GM18519 (cell line): ENCODE data around the gene CORO2B.

Source experiments
- ATAC-seq: cut with Tn5 transposase; IDR thresholded peaks from one replicate; pipeline ENCODE4 v1.9.1; 2021; ENCODE audit warnings: mild to moderate bottlenecking, moderate library complexity; ENCODE audit not compliant: unreplicated experiment, low FRiP score

Gene CORO2B, protein sequence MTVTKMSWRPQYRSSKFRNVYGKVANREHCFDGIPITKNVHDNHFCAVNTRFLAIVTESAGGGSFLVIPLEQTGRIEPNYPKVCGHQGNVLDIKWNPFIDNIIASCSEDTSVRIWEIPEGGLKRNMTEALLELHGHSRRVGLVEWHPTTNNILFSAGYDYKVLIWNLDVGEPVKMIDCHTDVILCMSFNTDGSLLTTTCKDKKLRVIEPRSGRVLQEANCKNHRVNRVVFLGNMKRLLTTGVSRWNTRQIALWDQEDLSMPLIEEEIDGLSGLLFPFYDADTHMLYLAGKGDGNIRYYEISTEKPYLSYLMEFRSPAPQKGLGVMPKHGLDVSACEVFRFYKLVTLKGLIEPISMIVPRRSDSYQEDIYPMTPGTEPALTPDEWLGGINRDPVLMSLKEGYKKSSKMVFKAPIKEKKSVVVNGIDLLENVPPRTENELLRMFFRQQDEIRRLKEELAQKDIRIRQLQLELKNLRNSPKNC

DNA sequence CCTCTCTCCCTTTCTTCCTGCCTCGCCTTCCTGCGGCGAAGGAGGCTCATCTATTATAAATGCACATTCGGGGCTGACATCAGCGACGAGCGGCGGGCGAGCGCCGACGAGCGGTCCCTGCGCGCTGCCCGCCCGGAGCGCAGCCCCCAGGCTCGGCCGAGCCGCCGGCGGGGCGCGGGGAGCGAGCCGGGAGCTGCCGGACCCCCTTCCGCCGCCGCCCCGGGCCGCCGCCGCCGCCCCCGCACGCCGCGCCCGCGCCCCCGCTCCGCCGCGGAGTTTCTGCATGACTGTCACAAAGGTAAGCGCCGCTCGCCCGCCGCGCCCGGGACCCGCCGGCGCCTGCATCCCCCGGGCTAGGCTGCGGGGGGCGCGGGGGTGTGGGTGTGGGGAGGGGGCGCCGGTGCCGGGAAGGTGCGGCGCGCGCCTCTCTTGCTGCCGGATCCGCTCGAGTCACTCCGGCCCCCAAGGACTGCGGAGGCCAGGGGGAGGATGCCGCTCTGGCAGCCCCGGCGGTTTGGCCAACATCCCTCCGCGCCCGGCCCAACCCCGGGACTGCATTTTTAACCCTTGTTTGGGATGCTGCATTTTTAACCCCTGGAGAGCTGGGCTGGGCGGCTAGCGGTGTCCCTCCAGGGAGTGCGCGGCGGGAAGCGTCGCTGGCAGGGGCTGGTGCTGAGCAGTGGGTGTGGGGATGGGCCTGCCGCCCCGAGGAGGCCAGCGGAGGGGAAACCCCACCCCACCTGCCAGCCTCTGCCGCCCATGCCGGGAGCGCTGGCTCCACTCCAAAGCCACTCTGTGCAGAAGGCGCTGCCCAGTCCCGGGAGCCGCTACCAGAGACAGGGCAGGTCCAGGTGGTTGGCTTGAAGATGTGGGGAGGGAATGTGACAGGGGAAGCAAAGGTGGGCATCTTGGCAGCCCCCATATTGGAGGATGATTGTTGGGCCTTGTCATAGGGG lies at the start of gene CORO2B:
Gene CORO2B, plus strand, starts transcription at position 14 of the 956 bp plus-strand sequence. Its CDS starts 270 bp downstream, at position 284.
- ATAC-seq: no peak

DNA sequence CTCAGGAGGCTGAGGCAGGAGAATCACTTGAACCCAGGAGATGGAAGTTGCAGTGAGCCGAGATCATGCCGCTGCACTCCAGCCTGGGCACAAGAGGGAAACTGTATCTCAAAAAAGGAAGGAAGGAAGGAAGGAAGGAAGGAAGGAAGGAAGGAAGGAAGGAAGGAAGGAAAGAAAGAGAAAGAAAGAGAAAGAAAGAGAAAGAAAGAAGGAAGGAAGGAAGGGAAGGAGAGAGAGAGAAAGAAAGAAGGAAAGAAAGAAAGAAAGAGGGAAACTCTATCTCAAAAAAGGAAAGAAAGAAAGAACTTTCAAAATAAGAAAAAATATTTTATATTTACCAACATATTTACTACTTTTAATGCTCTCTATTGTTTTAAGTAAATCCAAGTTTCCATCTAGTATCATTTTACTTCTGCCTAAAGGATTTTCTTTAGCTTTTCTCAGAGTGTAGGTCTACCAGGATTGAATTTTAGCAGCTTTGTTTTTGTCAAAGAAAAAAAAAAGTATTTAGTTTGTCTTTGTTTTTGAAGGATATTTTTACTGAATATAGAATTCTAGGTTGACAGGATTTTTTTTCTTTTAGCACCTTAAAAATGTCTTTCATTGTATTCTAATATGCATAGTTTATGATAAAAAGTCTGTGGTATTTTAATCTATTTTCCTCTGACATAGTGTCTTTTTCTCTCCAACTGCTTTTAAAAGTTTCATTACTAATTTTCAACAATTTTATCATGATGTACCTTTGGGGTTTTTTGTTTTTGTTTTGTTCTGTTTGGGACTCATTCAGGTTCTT lies 47.2 kb upstream of the CORO2B start:
- ATAC-seq: no peak

DNA sequence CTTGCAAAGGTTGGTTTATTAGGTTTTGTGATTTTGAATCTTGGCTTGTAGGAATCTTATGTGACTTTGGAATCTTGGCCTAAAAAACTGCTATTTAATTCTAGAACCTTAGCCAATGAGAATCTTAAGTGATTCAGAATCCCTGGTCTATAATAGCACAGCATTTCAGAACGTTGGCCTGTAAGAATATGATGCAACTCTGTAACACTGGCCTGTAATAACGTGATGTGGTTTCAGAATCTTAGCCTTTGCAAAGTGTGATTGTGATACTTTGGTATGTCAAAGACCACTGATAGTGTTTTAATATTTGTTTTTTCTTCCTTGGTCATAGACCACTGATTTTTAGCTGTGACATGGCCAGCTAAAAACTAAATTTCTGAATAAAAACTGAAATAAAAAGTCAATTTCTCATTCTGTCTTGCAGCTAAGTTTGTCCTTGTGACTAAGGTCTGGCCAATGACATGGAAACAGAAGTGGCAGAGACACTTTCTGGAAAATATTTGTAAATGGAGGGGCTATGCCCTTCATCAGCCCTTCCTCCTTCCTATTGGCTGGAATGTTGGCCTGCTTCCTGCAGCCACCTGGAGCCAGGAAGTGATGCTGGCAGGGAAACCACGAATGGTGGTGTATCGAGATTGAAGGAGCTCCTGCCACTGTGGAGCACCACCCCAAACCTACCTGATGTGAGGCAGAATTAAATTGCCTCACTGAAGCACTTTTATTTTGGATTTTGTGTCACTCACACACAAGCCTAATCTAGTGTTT lies 42.3 kb upstream of the CORO2B start:
- ATAC-seq: no peak

DNA sequence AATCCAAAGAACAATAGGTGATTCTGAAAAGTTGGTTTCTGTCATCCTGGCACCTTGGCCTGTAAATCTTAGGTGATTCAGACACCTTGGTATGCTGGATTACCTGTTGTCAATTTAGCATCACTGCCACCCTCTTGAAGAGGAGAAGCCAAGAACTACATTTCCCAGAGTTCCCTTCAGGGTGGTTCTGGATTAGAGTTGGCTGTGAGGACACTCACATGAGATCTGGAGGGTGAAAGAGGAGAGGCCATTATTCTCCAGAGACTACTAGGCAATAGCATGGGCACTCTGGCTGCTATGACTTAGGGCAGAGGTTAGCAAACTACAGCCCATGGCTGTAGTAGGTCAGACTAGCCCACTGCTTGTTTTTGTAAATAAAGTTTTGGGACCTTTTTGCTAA lies 41.7 kb upstream of the CORO2B start:
- no peak for ATAC-seq

DNA sequence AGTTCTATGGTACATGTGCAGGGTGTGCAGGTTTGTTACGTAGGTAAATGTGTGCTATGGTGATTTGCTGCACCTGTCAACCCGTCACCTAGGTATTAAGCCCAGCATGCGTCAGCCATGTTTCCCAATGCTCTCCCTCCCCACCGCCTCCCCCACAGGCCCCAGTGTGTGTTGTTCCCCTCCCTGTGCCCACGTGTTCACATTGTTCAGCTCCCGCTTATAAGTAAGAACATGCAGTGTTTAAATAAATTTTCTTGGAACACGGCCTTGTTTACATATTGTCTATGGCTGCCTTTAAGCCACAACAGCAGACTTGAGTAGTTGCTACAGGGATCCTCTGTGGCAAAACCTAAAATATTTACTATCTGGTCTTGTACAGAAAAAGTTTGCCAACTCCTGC lies 41.3 kb upstream of the CORO2B start:
- ATAC-seq: no peak

DNA sequence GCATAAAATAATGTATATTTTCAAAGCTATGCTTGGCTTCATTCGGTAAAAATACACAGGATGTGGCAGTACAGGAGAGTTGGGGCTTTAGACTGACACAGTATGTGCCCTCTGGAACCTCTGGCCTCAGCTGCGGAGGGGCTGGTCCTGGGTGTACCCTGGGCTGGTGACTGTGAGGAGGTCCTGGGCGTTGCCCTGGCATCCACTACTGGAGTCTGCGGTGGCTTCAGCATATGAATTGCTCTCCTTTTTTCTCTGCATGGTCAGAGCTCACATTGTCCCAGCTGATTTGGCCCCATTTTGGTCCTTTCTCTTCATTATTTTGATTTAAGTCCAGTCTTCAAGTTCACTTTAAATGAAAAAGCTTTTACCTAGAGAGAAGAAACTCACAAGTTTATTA lies 40.5 kb upstream of the CORO2B start:
- ATAC-seq: no peak

DNA sequence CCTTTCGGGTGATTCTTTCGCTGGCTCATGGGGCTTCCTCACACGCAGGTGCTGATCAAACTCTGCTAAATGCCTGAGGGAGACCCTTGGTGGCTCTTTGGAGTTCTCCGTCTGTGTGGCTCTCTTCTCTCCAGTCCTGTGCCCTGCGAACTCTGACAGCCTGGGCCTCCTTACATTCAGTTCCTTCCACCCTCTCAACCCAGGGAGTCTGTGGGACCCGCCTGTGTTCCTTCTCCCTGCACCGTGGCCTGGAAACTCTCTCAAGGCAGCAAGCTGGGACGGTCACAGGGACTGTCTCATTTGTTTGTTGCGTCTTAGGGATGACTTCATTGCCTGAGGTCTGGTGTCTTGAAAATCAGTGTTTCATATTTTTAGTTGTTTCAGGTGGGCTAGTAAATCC lies 37.0 kb upstream of the CORO2B start:
- no peak for ATAC-seq

DNA sequence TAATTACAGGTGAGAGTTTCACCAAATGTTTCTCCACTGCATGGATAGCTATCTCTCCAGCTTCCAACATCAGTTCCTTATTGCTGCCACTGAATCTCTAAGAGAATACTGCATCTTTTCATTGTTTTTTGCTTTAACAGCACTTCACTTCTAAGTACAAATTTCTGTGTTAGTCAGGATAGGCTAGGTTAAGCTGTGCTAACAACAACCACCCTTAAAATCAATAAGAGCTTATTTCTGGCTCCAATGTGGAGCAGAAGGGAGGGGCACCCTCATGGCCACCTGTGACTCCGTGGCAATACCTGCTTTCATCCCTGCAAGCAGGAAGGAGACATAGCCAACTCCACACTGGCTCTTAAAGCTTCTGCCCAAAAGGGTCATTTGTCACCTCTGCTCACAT lies 36.4 kb upstream of the CORO2B start:
- no peak for ATAC-seq

DNA sequence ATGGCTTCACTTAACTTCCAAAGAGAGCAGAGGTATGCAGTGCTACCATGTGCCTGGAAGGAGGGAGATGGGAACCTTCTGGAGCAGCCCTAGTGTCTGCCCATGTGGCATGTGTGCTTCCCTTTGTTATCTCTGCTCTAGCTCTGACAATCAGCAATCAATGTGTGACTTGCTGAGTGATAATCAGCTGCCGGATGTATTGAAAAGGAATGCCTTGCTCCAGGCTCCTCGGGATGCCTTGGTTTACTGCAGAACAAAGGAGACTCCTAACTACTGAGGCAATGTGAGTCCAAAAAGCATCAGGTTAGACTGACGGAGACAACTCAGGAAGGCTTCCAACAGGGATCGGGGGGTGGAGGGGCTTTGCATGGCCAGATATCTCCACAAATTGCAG lies 36.0 kb upstream of the CORO2B start:
- ATAC-seq: no peak

DNA sequence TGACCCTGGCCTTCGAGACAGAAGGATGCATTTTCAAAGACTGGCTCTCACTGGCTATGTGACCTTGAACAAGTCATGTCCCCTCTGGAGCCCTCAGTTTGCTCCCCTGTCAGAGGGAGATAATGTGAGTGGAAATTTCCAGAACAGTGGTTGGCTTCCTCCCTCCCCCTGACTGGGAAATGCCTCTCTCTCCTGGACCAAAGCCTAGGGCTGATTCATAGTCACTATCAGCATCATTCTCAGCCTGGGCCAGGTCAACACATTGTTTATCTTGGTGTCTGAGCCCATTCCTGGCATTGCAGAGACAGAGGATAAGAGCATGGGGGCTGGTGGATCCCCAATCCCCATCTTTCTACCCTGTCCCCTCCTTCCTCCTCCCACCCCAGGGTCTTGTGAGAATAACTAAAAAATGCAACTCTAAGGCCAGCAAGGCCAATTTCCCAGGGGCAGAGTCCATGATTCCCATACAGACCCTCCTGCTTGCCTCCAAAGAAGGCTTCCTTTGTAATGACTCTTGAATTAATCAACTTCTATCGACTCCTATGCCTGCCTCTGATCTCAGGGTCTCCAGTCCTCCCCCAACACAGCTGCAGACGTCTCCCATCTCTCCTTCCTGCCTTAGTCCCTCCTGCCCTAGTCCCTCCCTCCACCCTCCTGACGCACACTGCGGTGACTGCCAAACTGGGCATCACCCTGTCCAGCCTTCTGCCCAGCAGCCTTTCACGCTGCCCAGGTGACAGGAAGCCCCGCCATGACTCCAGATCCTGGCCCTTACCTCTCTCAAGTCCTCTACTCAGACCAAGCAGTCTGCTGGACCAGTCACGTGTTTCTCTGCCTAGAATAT lies 35.4 kb upstream of the CORO2B start:
- no peak for ATAC-seq

DNA sequence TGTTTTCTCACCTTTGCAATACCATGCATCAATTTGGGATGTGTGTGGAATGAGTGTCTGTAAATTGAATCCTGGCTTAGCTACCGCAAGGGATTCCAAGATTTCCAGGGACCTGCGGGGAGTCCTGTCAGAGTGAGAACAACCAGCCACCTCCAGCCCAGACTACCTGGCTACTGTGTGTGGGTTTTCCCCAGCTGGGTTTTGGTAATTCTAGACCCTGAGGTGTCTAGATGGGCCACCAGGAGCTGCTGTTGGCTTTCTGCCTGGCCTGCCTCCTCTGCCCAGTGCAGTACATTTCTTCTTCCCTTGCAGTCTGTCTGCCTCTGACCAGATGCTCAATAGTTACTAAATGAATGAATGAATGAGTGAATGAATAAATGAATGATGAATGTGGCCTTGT lies 32.5 kb upstream of the CORO2B start:
- ATAC-seq: no peak

DNA sequence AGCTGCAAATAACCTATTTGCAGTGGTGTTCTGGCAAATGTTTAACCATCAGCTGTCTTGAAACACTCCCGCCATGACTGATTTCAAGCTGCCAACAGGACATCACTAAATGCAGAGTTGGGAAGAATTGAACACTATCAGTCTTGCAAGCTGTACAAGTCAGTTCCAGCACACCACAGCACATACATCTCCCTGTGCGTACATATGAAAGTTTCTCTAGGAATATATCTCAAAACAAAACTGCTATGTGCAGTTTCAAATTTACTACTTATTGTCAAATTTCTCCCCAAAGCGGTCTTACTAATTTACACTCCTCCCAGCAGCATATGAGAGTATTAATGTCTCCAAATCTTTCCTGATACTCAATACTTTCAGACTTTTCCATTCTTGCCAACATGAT lies 30.4 kb upstream of the CORO2B start:
- no peak for ATAC-seq

DNA sequence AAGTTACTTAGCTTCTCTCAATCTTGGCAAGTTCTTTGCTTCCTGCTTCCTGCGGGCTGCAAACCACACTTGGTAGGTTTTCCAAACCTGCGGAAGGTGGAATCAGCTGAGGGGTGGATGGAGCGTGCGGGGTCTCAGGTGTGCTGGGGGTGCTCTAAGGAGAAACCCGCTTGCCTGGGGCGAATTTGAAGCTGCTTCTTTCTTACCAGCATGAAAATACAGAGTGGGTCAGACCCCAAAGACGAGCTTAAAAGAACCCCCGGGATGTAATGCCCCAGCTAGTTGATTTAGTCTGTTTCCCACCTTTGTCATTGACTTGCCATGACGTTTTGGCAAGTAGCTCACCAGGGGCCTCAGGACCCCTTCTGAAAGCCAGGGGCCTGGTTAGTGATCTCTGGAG lies 28.8 kb upstream of the CORO2B start:
- ATAC-seq: no peak

DNA sequence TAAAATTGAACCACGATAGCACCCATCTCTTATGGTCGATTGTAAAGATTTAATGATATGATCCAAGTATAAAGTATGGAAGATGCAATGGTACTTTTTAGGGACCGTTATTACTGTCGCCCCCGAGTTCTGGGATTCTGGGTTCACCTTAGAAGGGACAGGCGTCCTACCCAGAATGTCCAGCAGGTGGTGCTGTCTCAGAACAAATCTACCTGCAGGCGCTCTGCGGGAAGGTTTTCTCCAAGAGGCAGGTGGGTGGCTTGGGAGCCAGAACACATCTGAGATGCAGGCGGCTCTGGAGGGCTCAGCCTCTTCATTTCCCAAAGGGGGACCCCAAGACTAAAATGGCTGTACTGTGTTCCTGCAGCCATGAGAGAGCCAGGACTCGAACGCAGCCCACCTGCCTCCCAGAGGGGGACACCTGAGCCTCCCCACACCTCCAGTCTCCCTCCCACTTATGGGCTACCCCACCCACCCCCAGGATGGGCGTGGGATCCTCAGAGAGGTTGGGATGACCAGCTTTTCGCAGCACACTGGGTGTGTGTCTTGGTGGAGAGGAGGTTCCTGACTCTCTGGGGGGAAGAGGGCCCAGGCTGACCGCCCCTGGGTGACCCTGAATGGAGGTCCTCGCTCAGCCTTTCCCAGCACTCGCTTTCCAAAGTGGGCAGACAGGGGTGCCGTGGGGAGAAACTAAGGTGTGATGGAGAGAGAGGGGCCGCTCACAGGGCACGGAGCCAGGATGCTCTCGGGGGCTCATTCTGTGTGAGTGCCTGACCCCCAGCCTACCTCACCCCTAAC lies 28.1 kb upstream of the CORO2B start:
- ATAC-seq: no peak

DNA sequence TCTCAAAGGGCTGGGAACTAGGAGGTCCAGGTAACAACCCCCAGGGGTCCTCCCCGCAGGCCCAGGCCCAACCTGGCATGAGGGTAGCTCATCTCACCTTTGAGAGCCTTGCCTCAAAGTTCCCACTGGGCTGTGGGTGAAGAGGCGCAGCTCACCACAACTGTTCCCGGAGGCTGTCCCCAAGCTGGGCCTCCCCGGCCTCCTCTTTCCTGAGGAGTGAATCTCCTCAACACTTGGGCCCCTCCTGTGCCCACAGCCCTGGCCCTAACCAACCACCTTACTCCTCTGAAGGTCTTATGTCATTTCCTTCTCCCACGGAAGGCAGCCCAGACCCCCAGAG lies 27.5 kb upstream of the CORO2B start:
- no peak for ATAC-seq

DNA sequence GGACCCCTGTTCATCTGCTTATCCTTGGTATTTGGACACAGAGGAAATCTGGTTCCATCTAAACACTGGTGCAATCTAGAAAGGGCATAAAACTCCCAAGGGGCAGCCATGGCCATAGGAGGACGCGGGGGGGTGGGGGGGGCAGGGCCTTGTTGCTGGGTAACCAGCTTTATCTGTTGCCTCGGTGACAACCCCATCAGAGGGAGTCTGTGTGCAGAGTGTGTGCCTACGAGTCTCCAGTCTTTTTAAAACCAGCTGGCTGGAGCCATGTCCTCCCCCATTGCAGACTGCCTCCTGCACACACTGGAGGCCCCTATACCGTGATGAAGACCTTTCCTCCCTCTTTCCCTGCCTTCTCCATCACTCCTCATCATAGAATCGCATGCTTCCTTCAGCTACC lies 26.4 kb upstream of the CORO2B start:
- no peak for ATAC-seq

DNA sequence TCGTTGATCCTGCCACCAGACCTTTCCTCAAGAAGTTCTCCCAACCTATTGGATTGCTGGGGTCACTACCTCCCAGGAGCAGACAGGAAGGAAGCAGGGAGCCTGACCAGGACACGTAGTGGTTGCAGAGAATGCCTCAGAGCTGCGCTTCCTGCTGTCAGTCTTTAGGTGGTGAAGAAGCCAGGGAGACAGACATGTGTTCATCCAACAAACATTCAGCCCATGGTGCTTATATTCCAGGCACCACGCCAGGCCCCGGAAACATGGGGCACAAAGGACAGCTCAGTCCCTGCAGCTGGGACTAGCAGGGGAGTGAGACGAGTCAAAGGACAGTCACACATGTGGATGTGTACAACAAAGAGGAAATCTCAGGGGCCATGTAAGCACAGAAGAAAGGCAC lies 26.0 kb upstream of the CORO2B start:
- no peak for ATAC-seq

DNA sequence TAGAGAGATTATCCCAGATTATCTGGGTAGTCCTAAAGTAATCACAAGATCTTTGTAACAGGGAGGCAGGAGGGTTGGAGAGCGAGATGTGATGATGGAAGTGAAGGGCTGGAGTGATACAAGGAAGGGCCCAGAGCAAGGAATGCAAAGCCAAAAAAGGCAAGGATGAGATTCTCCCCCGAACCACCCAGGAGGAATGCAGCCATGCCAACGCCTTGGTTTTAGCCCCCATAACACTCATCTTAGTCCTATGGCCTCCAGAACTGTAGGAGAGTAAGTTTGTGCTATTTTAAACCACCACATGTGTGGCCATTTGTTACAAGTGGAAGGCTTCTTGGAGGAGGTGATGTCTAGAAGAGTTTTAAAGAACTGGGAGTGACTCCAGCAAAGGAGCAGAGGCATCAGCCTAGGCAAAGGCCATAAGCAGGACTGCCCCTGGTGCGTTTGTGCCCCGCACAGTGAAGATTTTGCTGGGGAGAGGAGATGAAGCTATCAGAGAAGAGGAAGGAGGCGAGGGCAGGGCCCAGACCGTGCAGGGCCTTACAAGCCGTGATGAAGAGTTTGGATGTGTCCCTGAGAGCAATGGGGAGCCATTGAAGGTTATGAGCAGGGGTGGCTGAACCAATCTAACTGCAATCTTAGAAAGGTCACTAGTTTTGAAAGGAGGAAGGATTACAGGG lies 25.3 kb upstream of the CORO2B start:
- no peak for ATAC-seq
